T-helper 2 cell treated with Interferon-gamma antibody and Interleukin-4, amounts not matched to agents 5 μg/mL and 100 μg/mL, for 36 hours (primary cell): ENCODE measurements around the gene PTCH1.

ENCODE experiments used
- DNase-seq: peaks from one replicate; pipeline ENCODE4 v3.0.0; 2021; ENCODE audit warnings: low spot score
- H3K27ac Mint-ChIP-seq: one replicate; pipeline ENCODE4 v1.8.0; 2021; ENCODE audit warnings: mild to moderate bottlenecking, mixed read lengths
- H3K27me3 Mint-ChIP-seq: one replicate; pipeline ENCODE4 v1.8.0; 2021; ENCODE audit warnings: low read depth, mixed read lengths
- H3K36me3 Mint-ChIP-seq: one replicate; pipeline ENCODE4 v1.8.0; 2021; ENCODE audit warnings: low read depth, mixed read lengths
- H3K4me1 Mint-ChIP-seq: one replicate; pipeline ENCODE4 v1.8.0; 2021; ENCODE audit warnings: low read depth, mixed read lengths
- H3K4me3 Mint-ChIP-seq: one replicate; pipeline ENCODE4 v1.8.0; 2022; ENCODE audit warnings: mild to moderate bottlenecking, moderate library complexity, mixed read lengths
- H3K9me3 Mint-ChIP-seq: one replicate; pipeline ENCODE4 v1.8.0; 2021; ENCODE audit warnings: mixed read lengths

The PTCH1 gene

GRCh38 chr9:95499046-95499676 lies 17.6 kb downstream of the PTCH1 start:
- Mint-ChIP-seq H3K4me3 (no peak overlapping the region), H3K4me1 (peaks cover 25% of the 10 kb centered on the region)
- no peak for DNase-seq

GRCh38 chr9:95498641-95499040 lies 18.1 kb downstream of the PTCH1 start:
- H3K4me1 Mint-ChIP-seq: peaks cover 25% of the 10 kb centered on the region
- no peaks in the 10 kb centered on the region for H3K36me3 Mint-ChIP-seq
- no peak overlapping the region for H3K4me3 Mint-ChIP-seq
- peaks cover 57% of the 10 kb centered on the region for H3K27me3 Mint-ChIP-seq
- H3K9me3 Mint-ChIP-seq: no peaks in the 10 kb centered on the region
- no peak overlapping the region for H3K27ac Mint-ChIP-seq
- no peak for DNase-seq

More at GRCh38 chr9:95499046-95499676, 17.6 kb downstream of the PTCH1 start:
- H3K27me3 Mint-ChIP-seq: peaks cover 60% of the 10 kb centered on the region
- H3K36me3 Mint-ChIP-seq: no peaks in the 10 kb centered on the region
- no peak overlapping the region for H3K27ac Mint-ChIP-seq
- no peaks in the 10 kb centered on the region for H3K9me3 Mint-ChIP-seq

- H3K27me3 Mint-ChIP-seq: peaks cover 50% of the 10 kb centered on the region
- H3K27ac Mint-ChIP-seq: no peak overlapping the region
- H3K36me3 Mint-ChIP-seq: no peaks in the 10 kb centered on the region
- H3K4me3 Mint-ChIP-seq: no peak overlapping the region
- H3K9me3 Mint-ChIP-seq: no peaks in the 10 kb centered on the region
- DNase-seq: no peak
- peaks cover 25% of the 10 kb centered on the region for H3K4me1 Mint-ChIP-seq
Measured at GRCh38 chr9:95497772-95498171, 19.0 kb downstream of the PTCH1 start.

GRCh38 chr9:95496687-95497086 lies 20.1 kb downstream of the PTCH1 start:
- H3K27me3 Mint-ChIP-seq: peaks cover 39% of the 10 kb centered on the region
- no peaks in the 10 kb centered on the region for H3K36me3 Mint-ChIP-seq
- H3K27ac Mint-ChIP-seq: no peak overlapping the region
- DNase-seq: no peak
- no peaks in the 10 kb centered on the region for H3K9me3 Mint-ChIP-seq
- H3K4me1 Mint-ChIP-seq: peaks cover 30% of the 10 kb centered on the region
- H3K4me3 Mint-ChIP-seq: no peak overlapping the region

GRCh38 chr9:95495961-95496360 lies 20.8 kb downstream of the PTCH1 start:
- Mint-ChIP-seq H3K27ac (no peak overlapping the region), H3K36me3 (no peaks in the 10 kb centered on the region), H3K4me1 (peaks cover 29% of the 10 kb centered on the region), H3K9me3 (no peaks in the 10 kb centered on the region), H3K4me3 (no peak overlapping the region), H3K27me3 (peaks cover 34% of the 10 kb centered on the region)
- DNase-seq: no peak

DNA sequence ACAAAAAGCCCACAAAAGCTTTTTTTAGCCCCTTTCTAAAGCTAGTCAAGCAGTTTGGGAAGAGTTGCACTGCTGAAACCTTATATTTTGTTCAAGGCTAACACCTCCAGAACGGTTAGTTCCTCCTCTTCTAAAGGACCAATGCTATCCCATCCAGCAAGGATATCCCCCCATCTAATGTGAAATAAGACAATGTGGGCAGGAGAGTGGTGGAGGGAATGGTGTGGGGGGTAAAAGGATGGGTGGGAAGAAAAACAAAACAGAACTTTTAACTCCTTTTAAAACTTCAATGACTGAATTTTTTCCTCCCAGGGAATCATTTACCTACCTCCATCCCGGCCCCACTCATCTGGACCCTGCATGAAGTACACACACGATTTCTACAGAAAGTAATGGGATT lies 21.2 kb downstream of the PTCH1 start:
- Mint-ChIP-seq H3K27me3 (peaks cover 33% of the 10 kb centered on the region), H3K9me3 (no peaks in the 10 kb centered on the region), H3K4me3 (no peak overlapping the region), H3K36me3 (no peaks in the 10 kb centered on the region), H3K27ac (no peak overlapping the region), H3K4me1 (peaks cover 29% of the 10 kb centered on the region)
- DNase-seq: no peak

DNA sequence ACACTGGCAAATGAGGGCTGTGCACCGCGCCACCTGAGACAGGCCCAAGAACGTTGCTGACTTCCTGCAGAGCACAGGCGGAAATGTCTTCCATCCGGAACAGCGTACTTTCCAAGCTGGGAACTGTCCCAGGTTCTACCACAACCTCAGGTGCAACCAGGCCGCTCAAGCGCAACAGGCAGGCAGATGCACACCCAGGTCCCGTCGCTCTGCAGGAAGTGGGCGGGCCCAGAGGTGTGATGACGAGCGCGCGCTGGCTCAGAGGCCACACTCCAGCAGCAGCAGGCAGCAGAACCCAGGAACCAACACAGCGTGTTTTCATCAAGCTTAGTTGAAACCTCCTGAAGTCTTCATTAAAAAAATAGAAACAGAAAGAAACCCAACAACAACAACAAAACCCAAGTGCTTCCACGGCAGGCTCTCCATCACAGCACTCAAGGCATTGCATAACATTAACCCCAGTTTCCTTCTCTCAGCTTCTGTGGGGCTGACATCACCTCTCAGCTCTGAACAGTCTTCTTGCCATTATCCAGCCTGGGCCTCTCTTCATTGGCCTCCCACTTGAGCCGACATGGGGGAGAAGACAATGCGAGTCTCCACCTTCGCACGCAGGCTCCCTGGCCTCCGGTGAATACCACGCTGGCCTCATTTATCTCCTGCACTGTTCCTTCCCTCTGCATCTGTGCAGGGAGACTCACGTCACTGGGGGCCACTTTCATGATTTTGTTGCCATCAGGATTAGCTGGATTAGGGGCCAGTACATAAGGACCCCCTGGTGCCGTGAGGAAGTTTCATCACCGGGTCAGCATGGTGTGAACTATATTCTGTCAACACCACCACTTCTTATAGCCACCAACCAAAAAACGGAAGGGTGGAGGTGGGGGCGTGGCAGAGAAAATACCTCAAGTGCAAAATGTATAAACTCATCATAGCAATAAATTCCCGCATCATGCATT lies 22.1 kb downstream of the PTCH1 start:
- no peaks in the 10 kb centered on the region for H3K36me3 Mint-ChIP-seq
- DNase-seq: peak; percentile 81
- H3K27me3 Mint-ChIP-seq: peaks cover 25% of the 10 kb centered on the region
- H3K9me3 Mint-ChIP-seq: no peaks in the 10 kb centered on the region
- peak overlapping the region; percentile 85 for H3K4me3 Mint-ChIP-seq
- H3K27ac Mint-ChIP-seq: peak overlapping the region; percentile 92
- H3K4me1 Mint-ChIP-seq: peaks cover 29% of the 10 kb centered on the region

DNA sequence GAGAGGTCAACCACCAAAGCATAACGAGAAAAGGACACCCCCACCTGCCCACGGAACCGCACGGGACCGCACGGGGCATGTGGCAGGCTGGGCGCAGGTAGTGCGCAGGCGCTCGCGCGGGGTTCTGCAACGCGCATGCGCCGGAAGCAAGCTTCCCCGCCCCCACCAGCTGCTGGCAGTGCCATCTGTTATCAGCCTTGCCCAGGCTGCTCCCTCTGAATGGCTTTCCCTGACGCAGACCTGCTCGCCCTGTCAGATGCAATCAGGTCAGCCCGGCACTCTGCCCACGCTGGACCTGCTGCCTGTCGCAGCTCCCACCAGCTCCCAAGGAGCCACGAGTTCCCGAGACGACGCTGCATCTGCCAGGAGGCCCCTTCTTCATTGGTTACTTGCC lies 22.8 kb downstream of the PTCH1 start:
- Mint-ChIP-seq H3K27ac (peak overlapping the region; percentile 92), H3K4me1 (peaks cover 29% of the 10 kb centered on the region), H3K9me3 (no peaks in the 10 kb centered on the region), H3K36me3 (no peaks in the 10 kb centered on the region), H3K27me3 (peaks cover 27% of the 10 kb centered on the region), H3K4me3 (peak overlapping the region; percentile 85)
- no peak for DNase-seq

DNA sequence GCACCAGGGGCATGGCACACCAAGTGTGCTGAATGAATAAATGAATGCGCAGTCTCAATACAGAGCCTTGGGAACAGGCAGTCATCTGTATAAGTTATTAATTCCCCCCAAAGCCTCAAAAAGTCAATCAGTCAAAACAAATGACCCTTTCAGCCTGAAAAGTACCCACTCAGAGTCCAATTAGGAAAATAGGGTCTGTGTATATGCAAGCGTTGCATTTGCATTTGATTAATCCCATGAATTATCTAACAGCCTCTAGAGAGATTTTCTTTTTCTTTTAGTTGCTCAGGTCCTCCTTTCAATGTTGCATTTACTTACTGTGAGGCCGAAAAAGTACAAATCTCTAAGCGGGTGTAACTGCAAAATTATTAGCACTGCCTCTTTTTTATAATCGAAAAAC lies 23.4 kb downstream of the PTCH1 start:
- Mint-ChIP-seq H3K27me3 (peaks cover 24% of the 10 kb centered on the region), H3K27ac (no peak overlapping the region), H3K4me1 (peaks cover 29% of the 10 kb centered on the region), H3K36me3 (no peaks in the 10 kb centered on the region), H3K4me3 (no peak overlapping the region), H3K9me3 (no peaks in the 10 kb centered on the region)
- DNase-seq: no peak

- no peak overlapping the region for H3K27ac Mint-ChIP-seq
- H3K4me3 Mint-ChIP-seq: no peak overlapping the region
- no peak for DNase-seq
- no peaks in the 10 kb centered on the region for H3K9me3 Mint-ChIP-seq
- peaks cover 24% of the 10 kb centered on the region for H3K4me1 Mint-ChIP-seq
- H3K27me3 Mint-ChIP-seq: peaks cover 15% of the 10 kb centered on the region
- H3K36me3 Mint-ChIP-seq: no peaks in the 10 kb centered on the region
Measured at GRCh38 chr9:95491543-95492320, 25.0 kb downstream of the PTCH1 start.

DNA sequence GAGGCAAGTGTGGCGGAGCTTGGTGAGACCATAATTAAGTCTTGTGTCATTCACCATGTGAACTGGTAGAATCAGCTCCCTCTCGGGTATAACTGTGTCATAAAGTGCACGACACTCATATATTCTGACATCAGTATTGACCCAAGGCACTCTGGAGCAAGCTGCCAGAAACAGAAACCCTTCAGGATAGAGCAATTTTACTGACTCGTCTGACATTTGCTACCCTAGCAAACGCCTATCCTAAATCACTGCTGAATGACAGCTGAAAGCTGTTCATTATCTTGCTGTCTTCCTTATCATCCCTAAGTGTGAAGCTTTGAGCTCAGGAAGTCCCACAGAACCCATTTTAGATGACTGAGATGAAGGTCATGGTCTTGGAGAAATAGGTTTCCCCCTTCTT lies 27.8 kb downstream of the PTCH1 start:
- Mint-ChIP-seq H3K36me3 (no peaks in the 10 kb centered on the region), H3K4me1 (peaks cover 6% of the 10 kb centered on the region)

GRCh38 chr9:95486318-95486717 lies 30.5 kb downstream of the PTCH1 start:
- H3K27me3 Mint-ChIP-seq: peaks cover 15% of the 10 kb centered on the region
- H3K4me1 Mint-ChIP-seq: no peaks in the 10 kb centered on the region
- no peaks in the 10 kb centered on the region for H3K36me3 Mint-ChIP-seq
- no peaks in the 10 kb centered on the region for H3K9me3 Mint-ChIP-seq
- no peak overlapping the region for H3K4me3 Mint-ChIP-seq
- DNase-seq: no peak
- no peak overlapping the region for H3K27ac Mint-ChIP-seq

More for the DNA sequence above, 27.8 kb downstream of the PTCH1 start:
- Mint-ChIP-seq H3K9me3 (no peaks in the 10 kb centered on the region), H3K27ac (no peak overlapping the region), H3K4me3 (no peak overlapping the region), H3K27me3 (peaks cover 7% of the 10 kb centered on the region)
- DNase-seq: no peak

DNA sequence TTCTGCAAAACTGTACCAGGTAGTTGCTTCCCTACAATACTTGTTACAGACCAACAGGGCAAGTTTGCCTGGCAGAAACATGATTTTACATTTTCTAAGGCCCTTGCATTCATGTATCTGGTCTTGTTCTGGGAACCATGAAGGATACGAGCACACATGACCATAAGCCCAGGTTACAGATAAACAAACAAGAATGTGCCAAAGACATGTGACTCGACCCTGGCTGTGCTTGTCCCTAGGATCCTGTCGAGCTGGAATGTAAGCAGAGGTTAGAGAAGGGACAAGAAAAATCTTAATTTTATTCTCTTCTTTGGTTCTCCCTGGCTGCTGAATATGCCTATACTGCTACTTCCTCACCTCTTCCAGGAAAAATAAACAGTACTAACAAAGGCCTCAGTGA lies 32.5 kb downstream of the PTCH1 start:
- peaks cover 2% of the 10 kb centered on the region for H3K4me1 Mint-ChIP-seq
- no peaks in the 10 kb centered on the region for H3K36me3 Mint-ChIP-seq
- H3K4me3 Mint-ChIP-seq: no peak overlapping the region
- no peak overlapping the region for H3K27ac Mint-ChIP-seq
- no peak for DNase-seq
- no peaks in the 10 kb centered on the region for H3K9me3 Mint-ChIP-seq
- H3K27me3 Mint-ChIP-seq: peaks cover 19% of the 10 kb centered on the region

- H3K9me3 Mint-ChIP-seq: no peaks in the 10 kb centered on the region
- H3K27me3 Mint-ChIP-seq: peaks cover 16% of the 10 kb centered on the region
- H3K27ac Mint-ChIP-seq: no peak overlapping the region
- no peak for DNase-seq
- H3K4me3 Mint-ChIP-seq: no peak overlapping the region
- no peaks in the 10 kb centered on the region for H3K36me3 Mint-ChIP-seq
- H3K4me1 Mint-ChIP-seq: peaks cover 2% of the 10 kb centered on the region
Measured at GRCh38 chr9:95483431-95483830, 33.3 kb downstream of the PTCH1 start.
